RWPE2 (cell line): ENCODE measurements around the gene POLA2.
"Not testable (repeated sequence)": the region's sequence is repeated elsewhere in the genome, so short reads cannot be mapped to it uniquely, and the experiment has no call there.

Source experiments
- ATAC-seq: fragments of 200-7000 bp; cut with Tn5 transposase; 3 replicates; pipeline ENCODE4 v1.9.1; 2021; ENCODE audit warnings: low read depth
- DNase-seq: peaks from one replicate; pipeline ENCODE4 v3.0.0-alpha.2; 2020; ENCODE audit warnings: low spot score
- H3K27ac ChIP-seq: fragments of 450-650 bp; 2 replicates; pipeline ENCODE4 v1.5.1; 2017; ENCODE audit warnings: mild to moderate bottlenecking; ENCODE audit not compliant: poor library complexity, severe bottlenecking
- H3K27me3 ChIP-seq: fragments of 250-450 bp; sonication (Bioruptor Pico); 2 replicates; pipeline ENCODE4 v1.5.1; 2021; ENCODE audit warnings: mild to moderate bottlenecking, moderate library complexity; ENCODE audit not compliant: insufficient read depth, poor library complexity, severe bottlenecking
- H3K36me3 ChIP-seq: fragments of 250-450 bp; sonication (Bioruptor Pico); 2 replicates; pipeline ENCODE4 v1.5.1; 2020; ENCODE audit warnings: low read depth, mild to moderate bottlenecking, moderate library complexity
- H3K4me1 ChIP-seq: fragments of 250-450 bp; sonication (Bioruptor Pico); 2 replicates; pipeline ENCODE4 v1.5.1; 2021; ENCODE audit warnings: mild to moderate bottlenecking, moderate library complexity; ENCODE audit not compliant: insufficient read depth, poor library complexity, severe bottlenecking
- H3K4me3 ChIP-seq: fragments of 250-450 bp; sonication (Bioruptor Pico); 2 replicates; pipeline ENCODE4 v1.5.1; 2021; ENCODE audit warnings: mild to moderate bottlenecking, moderate library complexity; ENCODE audit not compliant: severe bottlenecking
- H3K9me3 ChIP-seq: fragments of 250-450 bp; sonication (Bioruptor Pico); 2 replicates; pipeline ENCODE4 v1.5.1; 2021; ENCODE audit warnings: mild to moderate bottlenecking, moderate library complexity; ENCODE audit not compliant: severe bottlenecking
- CTCF ChIP-seq: fragments of 450-650 bp; IDR thresholded peaks from one replicate; pipeline ENCODE4 v1.5.1; 2017; ENCODE audit warnings: mild to moderate bottlenecking, moderate library complexity; ENCODE audit not compliant: poor library complexity, severe bottlenecking

POLA2 gene

GRCh38 chr11:65227879-65228278 lies 33.9 kb upstream of the POLA2 start:
- ATAC-seq: no peak
- H3K4me3 ChIP-seq: no peak overlapping the region
- no peaks in the 10 kb centered on the region for H3K36me3 ChIP-seq
- no peaks in the 10 kb centered on the region for H3K9me3 ChIP-seq
- TF ChIP-seq CTCF: no peak
- DNase-seq: no peak
- H3K27ac ChIP-seq: no peak overlapping the region
- H3K4me1 ChIP-seq: peaks cover 10% of the 10 kb centered on the region
- no peaks in the 10 kb centered on the region for H3K27me3 ChIP-seq

- no peak for ATAC-seq
- TF ChIP-seq CTCF: no peak
- H3K27me3 ChIP-seq: no peaks in the 10 kb centered on the region
- no peaks in the 10 kb centered on the region for H3K9me3 ChIP-seq
- no peak overlapping the region for H3K4me3 ChIP-seq
- no peak for DNase-seq
- no peak overlapping the region for H3K27ac ChIP-seq
- H3K36me3 ChIP-seq: no peaks in the 10 kb centered on the region
- H3K4me1 ChIP-seq: no peaks in the 10 kb centered on the region
Observed at GRCh38 chr11:65236194-65237059, 25.3 kb upstream of the POLA2 start.

- H3K9me3 ChIP-seq, DNase-seq, ATAC-seq: not testable (repeated sequence)
Observed at GRCh38 chr11:65238302-65238701, 23.5 kb upstream of the POLA2 start.

GRCh38 chr11:65241134-65241533 lies 20.6 kb upstream of the POLA2 start:
- Histone ChIP-seq H3K9me3 (peaks cover 3% of the 10 kb centered on the region), H3K27me3 (no peaks in the 10 kb centered on the region), H3K4me3 (no peak overlapping the region), H3K4me1 (no peaks in the 10 kb centered on the region), H3K27ac (no peak overlapping the region), H3K36me3 (no peaks in the 10 kb centered on the region)
- TF ChIP-seq CTCF: no peak
- DNase-seq (no peak), ATAC-seq (no peak)

More at GRCh38 chr11:65238302-65238701, 23.5 kb upstream of the POLA2 start:
- not testable (repeated sequence) for H3K27me3 ChIP-seq, H3K4me1 ChIP-seq, H3K4me3 ChIP-seq, H3K27ac ChIP-seq, H3K36me3 ChIP-seq

- Histone ChIP-seq H3K4me3 (no peak overlapping the region), H3K4me1 (no peaks in the 10 kb centered on the region), H3K27ac (no peak overlapping the region), H3K36me3 (no peaks in the 10 kb centered on the region), H3K9me3 (peaks cover 3% of the 10 kb centered on the region), H3K27me3 (no peaks in the 10 kb centered on the region)
- no peak for DNase-seq
- no peak for ATAC-seq
- TF ChIP-seq CTCF: no peak
Observed at GRCh38 chr11:65241692-65242091, 20.1 kb upstream of the POLA2 start.
